Measurements from ENCODE around the gene CARD19. TPM values are rescaled to one million over a fixed set of nuclear protein-coding genes. Genes with fewer than 3 reads are reported as not detected.

CARD19 gene
- total RNA-seq, 1 experiment from 2014 or later = 26.1 TPM

GRCh38 chr9:93126825-93127368 is 30.9 kb downstream of the CARD19 start:
- no peak for TF ChIP-seq CTCF (IDR thresholded peaks at IDR 0.05; ENCODE audit: unreplicated experiment)
- no peak overlapping the region for H3K4me3 Mint-ChIP-seq (ENCODE audit: low read depth, unreplicated experiment)
- no peaks in the 10 kb centered on the region for H3K36me3 Mint-ChIP-seq (ENCODE audit: insufficient read depth, unreplicated experiment)
- no TSS peak for BruUV-seq (replicated peaks)
- H3K9me3 Mint-ChIP-seq (ENCODE audit: low read depth, unreplicated experiment) = no peaks in the 10 kb centered on the region
- no peak for DNase-seq
- no peak overlapping the region for H3K27ac Mint-ChIP-seq (ENCODE audit: unreplicated experiment)
- H3K27me3 Mint-ChIP-seq (ENCODE audit: unreplicated experiment) = no peaks in the 10 kb centered on the region
- H3K4me1 Mint-ChIP-seq (ENCODE audit: low read depth, unreplicated experiment) = no peaks in the 10 kb centered on the region
- CTCF ChIA-PET = no interaction called here
- intact Hi-C loops (cut with micrococcal nuclease; ENCODE audit: unreplicated experiment) = no loop called here

GRCh38 chr9:93127395-93127911 is 31.4 kb downstream of the CARD19 start:
- Mint-ChIP-seq H3K4me1 (ENCODE audit: low read depth, unreplicated experiment) (peaks cover under 1% of the 10 kb centered on the region), H3K9me3 (ENCODE audit: low read depth, unreplicated experiment) (no peaks in the 10 kb centered on the region), H3K4me3 (ENCODE audit: low read depth, unreplicated experiment) (no peak overlapping the region), H3K27ac (ENCODE audit: unreplicated experiment) (no peak overlapping the region), H3K36me3 (ENCODE audit: insufficient read depth, unreplicated experiment) (peaks cover 3% of the 10 kb centered on the region), H3K27me3 (ENCODE audit: unreplicated experiment) (no peaks in the 10 kb centered on the region)
- no peak for DNase-seq
- no TSS peak for BruUV-seq (replicated peaks)
- CTCF ChIA-PET = no interaction called here
- intact Hi-C loops (cut with micrococcal nuclease; ENCODE audit: unreplicated experiment) = no loop called here
- no peak for TF ChIP-seq CTCF (IDR thresholded peaks at IDR 0.05; ENCODE audit: unreplicated experiment)

GRCh38 chr9:93128011-93128714 is 32.1 kb downstream of the CARD19 start:
- no peak overlapping the region for H3K27ac Mint-ChIP-seq (ENCODE audit: unreplicated experiment)
- intact Hi-C loops (cut with micrococcal nuclease; ENCODE audit: unreplicated experiment) = no loop called here
- no peaks in the 10 kb centered on the region for H3K27me3 Mint-ChIP-seq (ENCODE audit: unreplicated experiment)
- peaks cover 10% of the 10 kb centered on the region for H3K36me3 Mint-ChIP-seq (ENCODE audit: insufficient read depth, unreplicated experiment)
- H3K4me1 Mint-ChIP-seq (ENCODE audit: low read depth, unreplicated experiment) = peaks cover 8% of the 10 kb centered on the region
- no peak for DNase-seq
- CTCF ChIA-PET = interaction anchor here (1.0 kb wide), 1 partner anchor 8 kb away, joined by 3 read pairs; no protein-coding TSS in a partner anchor
- TF ChIP-seq CTCF (IDR thresholded peaks at IDR 0.05; ENCODE audit: unreplicated experiment) = no peak
- H3K4me3 Mint-ChIP-seq (ENCODE audit: low read depth, unreplicated experiment) = no peak overlapping the region
- no TSS peak for BruUV-seq (replicated peaks)
- H3K9me3 Mint-ChIP-seq (ENCODE audit: low read depth, unreplicated experiment) = no peaks in the 10 kb centered on the region

GRCh38 chr9:93128715-93129224 is 32.8 kb downstream of the CARD19 start:
- H3K27ac Mint-ChIP-seq (ENCODE audit: unreplicated experiment) = no peak overlapping the region
- no peak overlapping the region for H3K4me3 Mint-ChIP-seq (ENCODE audit: low read depth, unreplicated experiment)
- peaks cover 16% of the 10 kb centered on the region for H3K36me3 Mint-ChIP-seq (ENCODE audit: insufficient read depth, unreplicated experiment)
- no peaks in the 10 kb centered on the region for H3K9me3 Mint-ChIP-seq (ENCODE audit: low read depth, unreplicated experiment)
- DNase-seq = no peak
- H3K4me1 Mint-ChIP-seq (ENCODE audit: low read depth, unreplicated experiment) = peaks cover 8% of the 10 kb centered on the region
- CTCF ChIA-PET = interaction anchor here (1.0 kb wide), 1 partner anchor 9 kb away, joined by 3 read pairs; no protein-coding TSS in a partner anchor
- no peak for TF ChIP-seq CTCF (IDR thresholded peaks at IDR 0.05; ENCODE audit: unreplicated experiment)
- H3K27me3 Mint-ChIP-seq (ENCODE audit: unreplicated experiment) = no peaks in the 10 kb centered on the region
- BruUV-seq (replicated peaks) = no TSS peak
- intact Hi-C loops (cut with micrococcal nuclease; ENCODE audit: unreplicated experiment) = no loop called here
